ENCODE measurements around the gene SDHB.

SDHB gene

GRCh38 chr1:16989676-16990391 lies 64.0 kb downstream of the SDHB start:
- DNase-seq, result no peak

DNA sequence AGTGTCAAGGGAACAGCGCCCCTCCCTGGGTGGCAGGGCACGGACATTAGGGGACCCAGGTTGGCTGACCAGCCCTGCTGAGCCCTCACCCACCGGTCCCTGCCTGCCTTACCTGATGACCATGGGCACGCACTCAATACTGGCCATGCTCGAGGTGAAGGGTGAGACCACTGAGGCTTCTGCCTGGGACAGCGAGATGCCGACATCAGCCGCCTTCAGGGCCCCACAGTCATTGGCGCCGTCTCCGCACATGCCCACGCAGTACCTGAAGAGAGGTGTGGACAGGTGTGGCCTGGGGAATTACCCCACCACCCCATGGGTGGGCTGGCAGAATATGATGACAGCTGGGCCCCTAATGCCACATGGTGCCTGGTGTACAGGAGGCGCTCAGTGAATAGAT lies 65.6 kb downstream of the SDHB start:
- DNase-seq, result no peak

GRCh38 chr1:16986962-16987361 lies 66.9 kb downstream of the SDHB start:
- no peak for DNase-seq

DNA sequence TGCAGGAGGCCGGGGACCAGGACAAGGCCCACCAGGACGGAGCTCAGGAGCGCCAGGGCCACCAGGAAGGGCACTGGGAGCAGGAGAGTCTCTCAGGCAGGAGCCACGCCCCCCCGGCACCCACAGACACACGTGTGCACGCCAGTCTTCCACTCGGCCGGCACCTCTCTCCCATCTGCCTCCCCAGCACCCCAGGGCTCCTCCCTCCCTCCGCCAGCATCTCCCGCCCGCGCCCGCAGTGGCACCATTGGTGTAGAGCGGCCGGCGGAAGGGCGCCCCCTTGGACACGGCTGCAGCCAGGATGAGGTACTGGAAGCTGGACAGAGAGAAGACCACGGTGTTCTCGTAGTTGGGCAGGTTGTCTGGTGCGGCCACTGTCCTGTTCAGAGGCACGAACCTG lies 67.3 kb downstream of the SDHB start:
- no peak for DNase-seq

GRCh38 chr1:16986113-16986512 lies 67.7 kb downstream of the SDHB start:
- DNase-seq, result no peak

DNA sequence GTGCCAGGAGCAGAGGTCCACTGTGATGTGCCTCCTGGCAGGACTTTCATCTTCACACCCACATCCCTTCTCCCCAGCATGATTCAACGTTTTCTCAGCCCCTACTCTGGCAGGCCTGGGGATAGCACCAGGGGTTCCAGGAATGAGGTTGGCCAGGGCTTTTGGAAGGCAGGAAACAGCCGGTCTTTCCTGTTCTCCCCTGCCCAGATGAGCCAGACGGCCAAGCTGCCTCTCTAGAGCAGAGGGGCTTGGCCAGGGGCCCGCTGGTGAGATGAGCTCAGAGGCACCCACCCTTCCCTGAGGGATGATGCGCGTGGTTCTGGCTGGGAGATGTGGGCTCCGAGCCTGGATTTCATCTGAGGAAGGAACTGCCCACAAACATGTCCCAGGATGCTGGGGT lies 69.1 kb downstream of the SDHB start:
- DNase-seq, result peak in 16 of 58 donors; percentile 13 to 68 (median 20)

- DNase-seq, result no peak
These were observed 70.2 kb downstream of the SDHB start for GRCh38 chr1:16983649-16984048.

GRCh38 chr1:16982902-16983301 lies 70.9 kb downstream of the SDHB start:
- no peak for DNase-seq

DNA sequence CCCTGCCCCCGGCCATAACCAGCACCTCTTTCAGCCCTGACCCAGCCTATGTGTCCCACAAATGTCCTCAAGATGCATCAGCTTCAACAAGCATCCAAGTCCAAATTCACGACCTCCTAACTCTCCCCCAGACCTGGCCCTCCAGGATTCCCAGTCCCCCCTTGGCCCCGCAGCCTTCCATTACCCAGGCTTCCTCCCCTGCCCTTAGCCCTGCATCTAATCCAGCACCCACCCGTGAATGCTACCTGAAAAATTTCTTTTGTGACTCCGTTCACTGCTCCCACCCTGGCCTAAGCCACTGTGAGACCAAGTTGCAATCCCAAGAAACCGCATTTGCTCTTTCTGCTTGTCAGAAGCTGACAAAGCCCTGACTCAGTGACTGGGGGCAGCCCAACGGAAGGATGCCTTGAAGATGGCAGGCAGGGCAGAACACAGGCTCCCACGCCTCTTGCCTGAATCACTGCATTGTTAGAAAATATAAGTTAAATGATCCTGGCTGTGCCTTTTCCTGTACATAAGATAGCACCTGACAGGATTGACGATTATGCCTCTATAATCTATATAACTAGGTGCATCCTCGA lies 72.5 kb downstream of the SDHB start:
- DNase-seq, result no peak

- DNase-seq, result no peak
These were observed 73.2 kb downstream of the SDHB start, which contains the start of gene MFAP2 for GRCh38 chr1:16980473-16981268. Gene MFAP2, minus strand, starts transcription at chr1:16980620. Its CDS starts 2,347 bp downstream, at chr1:16978273.

- DNase-seq, result no peak
These were observed 74.1 kb downstream of the SDHB start for GRCh38 chr1:16979475-16980327.

DNA sequence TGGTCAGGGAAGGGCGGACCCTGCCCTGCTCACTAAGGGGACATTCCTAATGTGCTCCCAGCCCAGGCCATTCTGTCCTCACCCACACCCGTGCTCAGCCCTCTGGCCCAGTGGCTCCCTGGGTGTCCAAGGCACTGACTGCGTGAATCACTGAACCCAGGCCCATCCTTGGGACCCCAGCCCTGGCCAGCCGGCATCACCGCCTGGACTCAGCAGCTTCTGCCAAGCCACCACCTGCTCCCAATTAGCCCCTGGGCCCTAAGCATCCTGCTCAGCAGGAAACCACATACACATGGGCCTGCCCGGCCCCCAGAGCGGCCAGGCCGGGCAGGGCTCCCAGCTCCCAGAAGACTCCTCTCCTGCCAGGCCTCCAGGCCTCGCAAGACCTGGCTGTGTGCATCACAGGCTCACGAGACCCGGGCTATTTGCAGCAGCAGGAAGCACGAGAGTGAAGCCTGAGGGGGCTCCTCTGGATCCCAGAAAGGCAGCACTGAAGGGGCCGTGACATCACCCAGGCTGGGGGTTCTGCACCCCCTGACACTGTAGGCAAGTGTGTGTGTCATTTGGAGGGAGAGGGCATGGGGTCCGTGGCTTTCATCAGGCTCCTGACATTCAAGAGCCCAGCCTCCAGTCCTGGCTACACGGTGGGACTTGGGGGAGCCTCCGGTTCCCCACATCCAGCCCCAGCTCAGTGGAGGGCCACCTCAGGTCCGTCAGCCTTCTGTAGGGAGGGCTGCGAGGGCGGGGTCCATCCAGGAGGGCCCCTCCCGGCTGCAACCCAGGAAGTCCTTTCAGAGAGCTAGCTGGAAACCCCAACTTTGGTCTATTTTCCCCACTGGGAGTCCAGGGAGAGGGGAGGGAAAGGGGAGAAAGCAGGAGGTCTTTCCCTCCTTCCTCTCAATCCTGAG lies 75.0 kb downstream of the SDHB start:
- DNase-seq, result peak in 3 of 58 donors; percentile 6 to 16 (median 16)

- DNase-seq, result no peak
These were observed 75.7 kb downstream of the SDHB start for GRCh38 chr1:16978139-16978538.

- no peak for DNase-seq
These were observed 76.5 kb downstream of the SDHB start for GRCh38 chr1:16977377-16977776.

GRCh38 chr1:16976966-16977365 lies 76.9 kb downstream of the SDHB start:
- no peak for DNase-seq

DNA sequence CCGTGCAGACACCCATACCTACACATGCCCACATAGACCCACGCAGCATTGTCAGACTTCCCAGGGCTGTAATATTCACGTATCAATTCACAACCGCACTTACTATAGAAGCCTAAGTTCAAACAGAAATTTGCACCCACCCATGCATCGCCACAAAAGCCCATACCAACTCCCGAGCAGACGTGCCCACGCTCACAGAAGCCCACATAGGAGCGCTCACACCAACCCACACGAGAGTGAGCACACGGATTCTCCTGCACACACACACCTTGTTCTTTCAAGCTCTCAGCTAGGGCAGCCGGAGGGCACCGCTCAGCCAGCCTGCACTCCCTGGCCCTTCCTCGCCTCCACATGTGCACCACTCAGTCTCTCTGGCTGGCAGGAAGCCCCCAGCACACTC lies 78.0 kb downstream of the SDHB start:
- no peak for DNase-seq

- no peak for DNase-seq
These were observed 78.6 kb downstream of the SDHB start for GRCh38 chr1:16975211-16975610.

DNA sequence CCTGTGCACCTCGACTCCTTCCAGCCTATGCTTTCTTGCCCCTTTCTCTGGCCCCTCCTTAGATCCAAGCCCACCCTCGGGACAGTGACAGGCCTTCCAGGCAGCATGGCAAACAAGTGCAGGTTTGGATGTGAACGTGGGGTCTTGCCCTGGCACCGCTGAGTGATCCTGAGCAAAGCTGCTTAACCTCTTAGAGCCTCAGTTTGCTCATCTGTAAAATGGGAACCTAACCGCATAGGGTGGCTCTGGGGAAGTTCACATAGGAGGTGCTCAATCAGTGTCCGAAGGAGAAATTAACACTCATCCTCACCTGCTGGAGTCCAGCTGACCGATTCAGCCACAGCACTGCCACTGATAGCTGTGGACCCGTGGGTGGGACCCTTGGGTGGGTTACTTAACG lies 80.6 kb downstream of the SDHB start:
- no peak for DNase-seq

GRCh38 chr1:16972189-16972895 lies 81.5 kb downstream of the SDHB start:
- no peak for DNase-seq
